GM12872 (cell line): ENCODE results near the gene ZCRB1.

Source experiments
- CTCF ChIP-seq: IDR thresholded peaks from 3 replicates; pipeline ENCODE4 v1.5.1; 2011; ENCODE audit warnings: low read depth, mild to moderate bottlenecking, low read length, moderate library complexity; ENCODE audit not compliant: insufficient read depth

The ZCRB1 gene

GRCh38 chr12:42336286-42336685 lies 10.4 kb upstream of the ZCRB1 start:
- TF ChIP-seq CTCF = no peak

- peak; percentile 50; the same call in 2 of the 3 replicates for TF ChIP-seq CTCF
Measured at GRCh38 chr12:42332301-42333285, 6.7 kb upstream of the ZCRB1 start.

- TF ChIP-seq CTCF = no peak
Measured at GRCh38 chr12:42327227-42327590, 1.3 kb upstream of the ZCRB1 start.

GRCh38 chr12:42326541-42327226 lies 790 bp upstream of the ZCRB1 start:
- no peak for TF ChIP-seq CTCF

GRCh38 chr12:42325326-42325652 lies 605 bp downstream of the ZCRB1 start:
- TF ChIP-seq CTCF = no peak

- no peak for TF ChIP-seq CTCF
Measured at GRCh38 chr12:42323856-42324255, 2.0 kb downstream of the ZCRB1 start.

GRCh38 chr12:42322567-42322966 lies 3.3 kb downstream of the ZCRB1 start:
- TF ChIP-seq CTCF = no peak
